NOMO-1 (cell line): ENCODE measurements around the gene ARL2.
A peak's percentile ranks its signal among the peaks of the same experiment; 100 is the strongest.
"Not testable (repeated sequence)": the region's sequence is repeated elsewhere in the genome, so short reads cannot be mapped to it uniquely, and the experiment has no call there.

Experiments used
- DNase-seq, 2 experiments: peaks; one replicate each; lab custom pipeline; 2025; ENCODE audit not compliant: unreplicated experiment in 2 of 2; lab: John Stamatoyannopoulos, UW

Gene ARL2

GRCh38 chr11:65003968-65004367 lies 10.0 kb upstream of the ARL2 start:
- DNase-seq, result not testable (repeated sequence)

GRCh38 chr11:65008016-65008415 lies 5.9 kb upstream of the ARL2 start:
- no peak for DNase-seq

DNA sequence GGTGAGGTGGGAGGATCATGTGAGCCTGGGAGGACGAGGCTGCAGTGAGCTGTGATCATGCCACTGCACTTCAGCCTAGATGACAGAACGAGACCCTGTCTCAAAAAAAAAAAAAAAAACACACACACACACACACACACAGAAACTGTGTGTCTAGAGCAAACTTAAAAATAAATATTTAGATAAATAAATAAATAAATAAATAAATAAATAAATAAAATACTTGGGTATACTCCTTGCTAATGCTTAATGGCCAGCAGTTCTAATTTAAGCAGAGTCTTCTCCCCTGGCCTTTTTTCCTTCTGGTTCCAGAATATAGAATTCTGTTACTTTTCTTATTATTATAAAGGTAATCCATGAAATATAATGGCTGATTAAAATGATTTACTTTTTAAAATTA lies 5.1 kb upstream of the ARL2 start:
- no peak for DNase-seq

DNA sequence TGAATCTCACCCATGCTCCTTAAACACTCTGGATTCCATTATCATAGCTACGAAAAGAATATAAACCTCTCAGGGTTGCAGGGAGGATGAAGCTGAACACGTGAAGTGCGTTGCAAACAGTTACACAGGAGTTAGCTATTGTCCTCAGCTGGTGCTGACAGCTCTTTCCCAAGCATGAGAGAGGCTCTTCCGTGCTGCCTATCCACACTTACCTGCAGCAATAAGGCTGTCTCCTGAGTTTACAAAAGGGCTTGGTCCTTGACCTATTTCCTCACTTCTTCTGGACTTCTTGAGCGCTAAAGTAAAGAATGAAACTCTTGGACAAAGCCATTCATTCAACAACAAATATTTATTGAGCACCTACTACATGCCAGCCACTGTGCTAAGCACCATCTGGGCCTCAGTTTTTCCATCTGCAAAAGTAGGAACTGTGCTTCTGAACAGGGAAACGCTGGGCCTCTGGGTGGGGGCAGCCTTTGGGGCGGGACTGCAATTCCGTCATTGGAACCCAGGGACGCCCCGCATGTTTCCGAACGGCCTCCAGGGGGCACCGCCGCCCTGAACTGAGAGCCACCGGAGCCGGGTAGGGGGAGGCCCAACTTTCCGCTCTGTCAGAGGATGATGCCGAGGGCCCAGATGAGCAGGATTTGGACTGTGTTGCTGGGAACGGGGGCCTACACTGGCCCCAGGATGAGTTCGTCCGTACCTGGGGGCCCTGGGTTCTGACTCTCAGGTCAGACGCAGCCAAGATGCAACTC lies 651 bp upstream of the ARL2 start:
- DNase-seq, result peak; percentile 88 to 95

- DNase-seq, result no peak
Observed at GRCh38 chr11:65014726-65015227, 817 bp downstream of the ARL2 start.

- DNase-seq, result no peak
Observed at GRCh38 chr11:65016705-65017104, 2.7 kb downstream of the ARL2 start.

DNA sequence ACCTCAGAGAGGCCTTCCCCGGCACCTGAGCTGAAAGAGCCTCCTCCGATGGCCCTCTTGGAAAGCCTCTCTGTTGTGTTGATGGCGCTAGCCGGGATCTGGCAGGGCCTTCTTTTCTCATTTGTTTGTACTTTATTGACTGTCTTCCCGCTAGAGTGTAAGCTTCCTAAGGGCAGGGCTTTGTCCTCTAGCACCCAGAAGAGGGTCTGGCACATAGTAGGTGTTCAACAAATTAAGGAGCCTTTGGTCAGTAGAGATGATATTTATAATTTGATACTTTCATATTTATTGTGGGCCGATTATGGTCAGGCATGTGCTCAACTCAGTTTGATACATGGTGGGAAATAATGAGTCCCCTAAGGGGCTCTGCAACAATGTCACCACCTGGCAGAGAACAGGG lies 4.0 kb downstream of the ARL2 start:
- DNase-seq, result no peak

DNA sequence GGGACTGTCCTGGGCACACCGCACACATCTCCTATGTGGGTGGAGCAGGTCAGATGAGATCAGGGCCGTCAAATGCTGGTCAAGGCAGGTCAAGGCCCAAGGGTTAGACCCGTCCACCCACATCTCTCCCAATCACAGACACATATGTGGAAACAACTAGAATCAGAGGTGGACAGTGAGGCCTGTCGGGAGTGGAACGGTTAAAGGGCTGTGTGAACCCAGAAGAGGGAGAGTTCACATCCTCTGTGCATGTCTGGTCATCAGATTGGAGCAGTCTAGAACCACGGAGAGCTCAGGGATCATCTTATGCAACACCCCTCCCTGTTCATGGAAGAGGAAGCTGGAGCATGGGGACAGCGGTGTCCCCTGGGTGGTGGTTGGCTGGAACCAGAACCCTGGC lies 5.9 kb downstream of the ARL2 start:
- DNase-seq, result no peak

- DNase-seq, result no peak
Observed at GRCh38 chr11:65021003-65021402, 7.0 kb downstream of the ARL2 start.

GRCh38 chr11:65021509-65021908 lies 7.5 kb downstream of the ARL2 start:
- no peak for DNase-seq

DNA sequence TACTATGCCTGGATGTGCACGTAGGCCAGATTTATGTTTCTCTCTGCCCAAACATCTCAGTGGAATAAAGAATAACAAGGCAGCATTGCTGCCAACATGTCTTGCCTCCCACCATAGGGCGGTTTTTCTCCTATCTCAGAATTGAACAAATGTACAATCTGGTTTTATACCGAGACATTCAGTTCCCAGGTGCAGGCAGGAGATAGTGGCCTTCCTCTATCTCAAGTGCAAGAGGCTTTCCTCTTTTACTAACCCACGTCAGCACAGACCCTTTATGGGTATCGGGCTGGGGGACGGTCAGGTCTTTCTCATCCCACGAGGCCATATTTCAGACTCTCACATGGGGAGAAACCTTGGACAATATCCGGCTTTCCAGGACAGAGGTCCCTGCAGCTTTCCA lies 9.5 kb downstream of the ARL2 start:
- DNase-seq, result not testable (repeated sequence)

DNA sequence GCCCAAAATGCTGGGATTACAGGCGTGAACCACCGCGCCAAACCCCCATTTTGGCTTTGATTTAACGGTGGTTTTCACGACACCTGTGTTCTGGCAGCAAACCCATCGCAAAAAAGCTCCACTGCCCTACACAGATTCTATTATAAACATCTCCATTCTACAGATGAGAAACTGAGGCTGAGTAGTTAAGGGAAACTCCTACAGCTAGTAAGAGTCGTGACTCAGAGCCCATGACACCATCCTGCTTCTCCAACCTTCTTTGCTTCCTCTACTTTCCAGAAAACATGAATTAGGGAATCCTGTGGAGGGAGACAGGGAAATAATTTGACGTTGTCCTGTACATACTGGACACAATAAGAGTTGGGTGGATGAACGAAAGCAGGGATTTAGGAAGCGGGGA lies 12.8 kb downstream of the ARL2 start:
- no peak for DNase-seq

DNA sequence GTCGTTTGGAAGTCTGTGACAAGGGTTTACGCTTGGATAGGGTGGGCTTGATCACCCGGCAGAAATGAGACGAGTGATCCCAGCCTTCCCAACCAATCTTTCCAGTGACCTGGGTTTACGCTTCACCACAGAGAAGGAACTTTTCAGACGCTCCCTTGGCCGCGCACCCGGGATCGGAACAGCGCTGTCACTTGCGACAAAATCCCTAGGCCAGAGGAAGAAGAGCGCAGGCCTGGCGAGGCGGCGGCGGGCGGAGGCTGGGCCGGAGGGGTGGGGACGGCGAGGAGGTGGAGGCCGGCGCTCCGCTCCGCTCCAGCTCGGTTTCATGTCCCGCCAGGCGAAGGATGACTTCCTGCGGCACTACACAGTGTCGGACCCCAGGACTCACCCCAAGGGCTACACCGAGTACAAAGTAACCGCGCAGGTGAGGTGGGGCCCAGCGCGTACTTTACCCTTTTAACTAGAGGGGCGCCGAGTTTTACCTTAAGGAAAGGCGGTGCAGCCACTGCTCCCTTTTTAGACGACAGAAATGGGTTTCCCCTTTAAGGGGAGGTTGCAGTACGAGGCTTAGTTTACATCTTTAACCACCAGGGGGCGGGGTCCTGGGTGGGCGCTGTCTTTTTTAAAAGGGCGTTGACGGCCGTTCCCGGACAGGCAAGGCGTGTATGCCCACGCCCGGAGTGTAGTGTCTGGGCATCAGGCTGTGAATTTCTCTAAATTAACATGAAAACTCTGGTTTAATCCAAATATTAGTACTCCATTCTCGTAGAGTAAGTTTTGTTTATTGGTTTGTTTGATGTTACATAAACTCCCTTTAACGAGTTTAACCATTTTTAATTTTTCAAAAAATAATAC lies 13.5 kb downstream of the ARL2 start, which contains the start of gene SNX15:
TSS of gene SNX15 (plus strand) at position 227 of the 855 bp plus-strand sequence. CDS start at position 326, 99 bp downstream.
- DNase-seq, result peak; percentile 98

DNA sequence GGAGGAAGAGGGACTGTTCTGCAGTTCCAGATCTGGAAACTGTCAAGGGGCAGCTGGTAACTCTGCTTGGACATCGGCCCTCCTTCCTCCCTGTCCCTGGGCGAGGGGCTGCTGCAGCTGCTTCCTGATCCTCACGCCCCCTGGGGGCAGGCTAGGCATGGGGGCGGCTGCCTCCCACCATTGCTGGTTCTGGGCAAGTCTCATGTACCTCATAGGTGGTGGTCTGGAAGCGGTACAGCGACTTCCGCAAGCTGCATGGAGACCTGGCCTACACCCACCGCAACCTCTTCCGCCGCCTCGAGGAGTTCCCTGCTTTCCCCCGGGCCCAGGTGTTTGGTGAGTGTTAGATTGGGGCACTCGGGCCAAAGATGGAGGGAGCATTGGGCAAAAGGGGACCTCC lies 18.3 kb downstream of the ARL2 start:
- no peak for DNase-seq

- no peak for DNase-seq
Observed at GRCh38 chr11:65034423-65034822, 20.5 kb downstream of the ARL2 start.

DNA sequence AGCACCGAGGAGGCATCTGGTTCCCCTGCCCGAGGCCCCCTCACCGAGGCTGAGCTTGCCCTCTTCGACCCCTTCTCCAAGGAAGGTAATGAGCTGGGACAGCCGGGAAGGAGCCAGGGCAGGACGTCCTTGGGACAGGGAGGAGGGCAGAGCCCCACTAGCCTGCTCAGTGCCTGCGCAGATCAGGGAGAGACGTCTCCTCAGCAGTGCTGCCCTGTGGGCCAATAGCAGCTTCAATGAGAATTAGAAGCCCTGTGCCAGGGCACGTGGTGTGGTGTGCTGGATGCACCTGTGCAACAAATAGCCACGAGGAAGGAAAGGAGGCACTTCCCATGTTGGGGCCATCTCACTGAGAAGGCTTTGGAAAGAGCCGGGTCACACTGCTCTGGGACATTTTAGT lies 21.6 kb downstream of the ARL2 start:
- no peak for DNase-seq

DNA sequence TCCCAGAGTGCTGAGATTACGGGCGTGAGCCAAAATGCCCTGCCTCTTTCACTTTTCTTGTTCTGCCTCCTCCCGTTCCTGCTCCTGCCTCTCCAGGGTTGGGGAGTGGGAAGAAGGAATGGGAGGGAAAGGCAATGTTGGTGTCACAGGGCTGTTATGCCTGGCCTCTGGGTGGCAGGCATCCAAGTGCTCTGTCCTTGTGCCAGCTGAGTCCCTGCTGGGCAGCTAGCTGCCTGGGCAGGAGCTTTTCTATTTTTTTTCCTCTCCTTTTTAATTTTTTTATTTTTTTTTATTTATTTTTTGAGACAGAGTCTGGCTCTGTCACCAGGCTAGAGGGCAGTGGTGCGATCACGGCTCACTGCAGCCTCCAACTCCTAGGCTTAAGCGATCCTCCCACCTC lies 23.0 kb downstream of the ARL2 start:
- DNase-seq, result no peak

DNA sequence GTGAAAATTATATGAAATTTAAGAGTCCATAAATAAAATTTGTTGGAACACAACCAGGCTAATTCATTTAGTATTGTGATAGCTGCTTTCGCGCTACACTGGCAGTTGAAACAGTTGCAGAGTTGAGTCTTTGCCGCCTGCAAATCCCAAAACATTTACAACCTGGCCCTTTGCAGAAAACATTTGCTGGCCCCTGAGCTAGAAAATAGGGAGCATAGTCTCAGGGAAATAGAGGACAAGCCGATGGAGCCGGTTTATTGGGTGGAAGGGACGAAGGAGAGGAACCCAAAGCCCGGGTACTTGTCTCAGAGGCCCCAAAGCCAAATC lies 26.5 kb downstream of the ARL2 start:
- DNase-seq, result no peak

DNA sequence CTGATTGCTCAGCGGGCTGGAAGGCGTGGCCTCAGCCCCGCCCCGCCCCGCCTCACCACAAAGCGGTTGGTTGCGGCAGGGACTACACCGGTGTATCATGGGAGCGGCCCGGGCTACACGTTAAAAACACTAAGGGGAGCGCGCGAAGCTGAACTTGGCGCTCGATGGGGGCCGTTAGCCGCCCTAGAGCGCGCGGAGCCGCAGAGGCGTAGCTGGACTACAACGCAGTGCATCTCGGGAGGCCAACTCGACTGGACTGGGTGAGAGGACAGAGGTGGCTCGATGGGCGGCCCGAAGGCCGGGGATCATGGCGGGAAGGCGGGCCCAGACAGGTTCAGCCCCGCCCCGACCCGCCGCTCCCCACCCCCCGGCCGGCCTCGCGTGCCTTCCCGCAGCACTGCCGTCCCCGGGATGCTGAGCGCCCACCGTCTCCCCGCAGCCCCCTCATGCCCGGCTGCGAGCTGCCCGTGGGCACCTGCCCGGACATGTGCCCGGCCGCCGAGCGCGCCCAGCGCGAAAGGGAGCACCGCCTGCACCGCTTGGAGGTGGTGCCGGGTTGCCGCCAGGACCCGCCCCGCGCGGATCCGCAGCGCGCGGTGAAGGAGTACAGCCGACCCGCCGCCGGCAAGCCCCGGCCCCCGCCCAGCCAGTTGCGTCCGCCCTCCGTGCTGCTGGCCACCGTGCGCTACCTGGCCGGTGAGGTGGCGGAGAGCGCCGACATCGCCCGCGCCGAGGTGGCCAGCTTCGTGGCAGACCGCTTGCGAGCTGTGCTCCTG lies 27.1 kb downstream of the ARL2 start, which contains the start of gene SAC3D1:
TSS of gene SAC3D1 (plus strand) at position 364 of the 776 bp plus-strand sequence. CDS start at position 447, 83 bp downstream.
- DNase-seq, result peak; percentile 97 to 98

- DNase-seq, result no peak
Observed at GRCh38 chr11:65042891-65043290, 28.9 kb downstream of the ARL2 start.
